GM10847 (cell line): ENCODE data around the gene HMGN3.

ENCODE experiments used
- POLR2A ChIP-seq: IDR thresholded peaks from 2 replicates; pipeline ENCODE4 v1.6.1; 2011; ENCODE audit not compliant: insufficient read length; ENCODE audit errors: extremely low read depth

Gene HMGN3

DNA sequence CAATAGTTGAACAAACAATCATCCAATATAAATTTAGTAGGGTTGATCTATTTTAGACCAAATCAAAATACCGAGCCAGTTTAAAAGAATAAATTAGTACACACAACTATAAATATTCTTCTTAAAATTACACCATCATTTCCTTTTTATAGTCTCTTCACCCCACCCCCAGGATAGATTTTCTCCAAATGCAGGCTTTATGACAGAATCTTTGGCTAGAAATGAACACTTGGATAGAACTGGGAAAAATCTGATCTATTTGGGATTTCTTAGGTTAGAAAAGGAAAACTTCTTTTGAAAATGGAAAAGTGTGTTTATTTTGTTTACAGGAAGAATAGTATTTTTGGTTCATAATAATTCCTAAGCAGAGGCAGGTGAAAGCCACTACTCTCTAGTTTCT, 74.6 kb downstream of the HMGN3 start:
- TF ChIP-seq POLR2A = no peak

GRCh38 chr6:79158856-79159516, 75.5 kb downstream of the HMGN3 start:
- no peak for TF ChIP-seq POLR2A

DNA sequence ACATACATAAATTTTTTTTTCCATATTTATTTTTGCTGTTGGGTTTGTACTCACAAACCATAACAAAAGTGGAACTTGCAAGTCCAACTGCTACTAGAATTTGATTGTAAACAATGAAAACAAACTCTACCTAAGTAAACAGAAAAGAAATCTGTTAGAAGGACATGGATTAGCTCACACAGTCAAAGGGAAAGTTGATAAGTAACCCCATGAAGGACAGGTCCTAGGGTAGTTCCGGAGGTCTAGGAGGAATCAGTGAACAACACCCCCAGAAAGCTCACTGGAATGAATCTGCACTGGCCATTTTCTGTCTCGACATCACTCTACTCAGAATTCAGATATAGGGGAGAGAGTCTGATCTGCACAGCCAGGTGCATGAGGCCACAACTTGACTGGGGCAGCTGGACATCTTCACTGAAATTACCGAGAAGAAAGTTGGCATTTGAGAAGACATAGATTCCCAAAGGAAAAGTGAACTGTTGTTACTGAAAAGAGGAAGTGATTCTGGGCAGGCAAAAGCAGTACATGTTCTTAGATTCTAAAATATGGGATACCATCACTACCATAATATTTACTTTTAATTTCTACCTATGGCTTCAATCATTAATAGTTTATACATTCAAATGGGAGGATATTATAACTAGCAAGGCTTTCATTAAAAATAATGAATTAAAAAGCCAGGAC, 76.4 kb downstream of the HMGN3 start:
- TF ChIP-seq POLR2A = no peak

GRCh38 chr6:79152269-79152737, 82.2 kb downstream of the HMGN3 start:
- no peak for TF ChIP-seq POLR2A
